SU-DHL-6 (cell line): ENCODE measurements around the gene PRDM16.

Source experiments
- H2AFZ ChIP-seq: fragments of 200-600 bp; sonication (generic); 2 replicates; pipeline ENCODE4 v1.6.1; 2014; ENCODE audit warnings: low read depth, mild to moderate bottlenecking, moderate library complexity, mixed read lengths, antibody characterized with exemption, low read length; ENCODE audit not compliant: severe bottlenecking
- H3F3A ChIP-seq: fragments of 200-600 bp; shearing (Covaris generic); 2 replicates; pipeline ENCODE4 v1.6.0; 2016; ENCODE audit warnings: antibody characterized with exemption, mild to moderate bottlenecking; ENCODE audit not compliant: insufficient read depth
- H3K27ac ChIP-seq: fragments of 200-600 bp; sonication (generic); 2 replicates; pipeline ENCODE4 v1.5.1; 2016; ENCODE audit warnings: low read depth, mild to moderate bottlenecking, low read length, moderate library complexity, mixed read lengths
- H3K27me3 ChIP-seq: fragments of 200-600 bp; sonication (generic), shearing (Covaris generic); 2 replicates; pipeline ENCODE4 v1.6.0; 2014; ENCODE audit warnings: mild to moderate bottlenecking, low read length
- H3K36me3 ChIP-seq: fragments of 200-600 bp; sonication (generic); 2 replicates; pipeline ENCODE4 v1.6.1; 2014; ENCODE audit warnings: mild to moderate bottlenecking, low read length, mixed read lengths
- H3K4me2 ChIP-seq: fragments of 300-600, 200-600 bp; shearing (Covaris generic), sonication (generic); 2 replicates; pipeline ENCODE4 v1.6.0; 2014; ENCODE audit warnings: low read length, low read depth, mild to moderate bottlenecking; ENCODE audit not compliant: poor library complexity, severe bottlenecking
- H3K4me3 ChIP-seq: fragments of 200-600 bp; sonication (generic); 2 replicates; pipeline ENCODE4 v1.5.1; 2014; ENCODE audit warnings: antibody characterized with exemption, low read length, mild to moderate bottlenecking, mixed read lengths; ENCODE audit not compliant: insufficient read depth, poor library complexity, severe bottlenecking
- H3K79me2 ChIP-seq: fragments of 200-600 bp; sonication (generic); 2 replicates; pipeline ENCODE4 v1.6.1; 2014; ENCODE audit warnings: mild to moderate bottlenecking, low read length, moderate library complexity; ENCODE audit not compliant: insufficient read depth
- H3K9ac ChIP-seq: fragments of 200-600 bp; sonication (generic); 2 replicates; pipeline ENCODE4 v1.7.0; 2014; ENCODE audit warnings: mild to moderate bottlenecking, low read length
- H3K9me2 ChIP-seq: fragments of 200-600 bp; sonication (generic); replicated peaks from 2 replicates; pipeline ENCODE4 v1.6.1; 2014; ENCODE audit warnings: low read length; ENCODE audit not compliant: insufficient read depth
- H3K9me3 ChIP-seq: fragments of 200-600 bp; sonication (generic); 2 replicates; pipeline ENCODE4 v1.6.1; 2014; ENCODE audit warnings: low read length, mixed read lengths; ENCODE audit not compliant: insufficient read depth
- H4K20me1 ChIP-seq: fragments of 200-600 bp; sonication (generic); 2 replicates; pipeline ENCODE4 v1.6.1; 2014; ENCODE audit warnings: low read depth, mild to moderate bottlenecking, antibody characterized with exemption, low read length, moderate library complexity, mixed read lengths
- CTCF ChIP-seq: fragments of 200-600 bp; sonication (generic); IDR thresholded peaks from one replicate; pipeline ENCODE4 v1.5.1; 2017; ENCODE audit warnings: antibody characterized with exemption, mild to moderate bottlenecking, low read length, moderate library complexity; ENCODE audit not compliant: insufficient read depth, poor library complexity, severe bottlenecking
- EZH2phosphoT487 ChIP-seq: fragments of 200-600 bp; sonication (generic), shearing (Covaris generic); conservative IDR thresholded peaks from 2 replicates; pipeline ENCODE4 v1.6.1; 2018; ENCODE audit warnings: mild to moderate bottlenecking, antibody characterized with exemption, low read length, moderate library complexity, mixed read lengths

The PRDM16 gene

GRCh38 chr1:3079381-3080052 lies 10.5 kb downstream of the PRDM16 start:
- H3F3A ChIP-seq = no peaks in the 10 kb centered on the region
- H3K9ac ChIP-seq = no peak overlapping the region
- no peak overlapping the region for H2AFZ ChIP-seq
- H4K20me1 ChIP-seq = no peaks in the 10 kb centered on the region
- H3K4me2 ChIP-seq = no peak overlapping the region
- H3K27ac ChIP-seq = no peak overlapping the region
- no peaks in the 10 kb centered on the region for H3K36me3 ChIP-seq
- H3K9me3 ChIP-seq = no peaks in the 10 kb centered on the region
- no peak for TF ChIP-seq CTCF
- TF ChIP-seq EZH2phosphoT487 = no peak
- H3K4me3 ChIP-seq = no peak overlapping the region
- no peaks in the 10 kb centered on the region for H3K9me2 ChIP-seq
- H3K27me3 ChIP-seq = no peaks in the 10 kb centered on the region
- no peaks in the 10 kb centered on the region for H3K79me2 ChIP-seq

GRCh38 chr1:3080053-3080955 lies 11.3 kb downstream of the PRDM16 start:
- H3K9me2 ChIP-seq = no peaks in the 10 kb centered on the region
- H3K27me3 ChIP-seq = no peaks in the 10 kb centered on the region
- H2AFZ ChIP-seq = no peak overlapping the region
- H4K20me1 ChIP-seq = no peaks in the 10 kb centered on the region
- H3K9ac ChIP-seq = no peak overlapping the region
- H3F3A ChIP-seq = no peaks in the 10 kb centered on the region
- H3K79me2 ChIP-seq = no peaks in the 10 kb centered on the region
- H3K4me2 ChIP-seq = no peak overlapping the region
- no peaks in the 10 kb centered on the region for H3K9me3 ChIP-seq
- TF ChIP-seq EZH2phosphoT487 = no peak
- H3K4me3 ChIP-seq = no peak overlapping the region
- no peak overlapping the region for H3K27ac ChIP-seq
- no peaks in the 10 kb centered on the region for H3K36me3 ChIP-seq

- no peak for TF ChIP-seq EZH2phosphoT487
- no peak for TF ChIP-seq CTCF
- H3K4me2 ChIP-seq = no peak overlapping the region
- no peaks in the 10 kb centered on the region for H3K27me3 ChIP-seq
- no peaks in the 10 kb centered on the region for H3K79me2 ChIP-seq
- no peak overlapping the region for H3K4me3 ChIP-seq
- no peak overlapping the region for H3K27ac ChIP-seq
- no peak overlapping the region for H3K9ac ChIP-seq
- H3K9me2 ChIP-seq = no peaks in the 10 kb centered on the region
- no peaks in the 10 kb centered on the region for H3K36me3 ChIP-seq
- no peaks in the 10 kb centered on the region for H3F3A ChIP-seq
- no peaks in the 10 kb centered on the region for H4K20me1 ChIP-seq
- H3K9me3 ChIP-seq = no peaks in the 10 kb centered on the region
- no peak overlapping the region for H2AFZ ChIP-seq
Measured at GRCh38 chr1:3081171-3081683, 12.2 kb downstream of the PRDM16 start.

- H3K4me3 ChIP-seq = no peak overlapping the region
- no peaks in the 10 kb centered on the region for H3K9me2 ChIP-seq
- H3K9me3 ChIP-seq = no peaks in the 10 kb centered on the region
- H2AFZ ChIP-seq = no peak overlapping the region
- TF ChIP-seq CTCF (no peak), EZH2phosphoT487 (no peak)
- H3K36me3 ChIP-seq = no peaks in the 10 kb centered on the region
- H3K4me2 ChIP-seq = no peak overlapping the region
- H3K27me3 ChIP-seq = no peaks in the 10 kb centered on the region
- H3F3A ChIP-seq = no peaks in the 10 kb centered on the region
- H4K20me1 ChIP-seq = no peaks in the 10 kb centered on the region
- H3K9ac ChIP-seq = no peak overlapping the region
- H3K27ac ChIP-seq = no peak overlapping the region
- H3K79me2 ChIP-seq = no peaks in the 10 kb centered on the region
Measured at GRCh38 chr1:3082051-3082450, 13.0 kb downstream of the PRDM16 start.
